Stimulated activated CD8-positive, alpha-beta memory T cell treated with anti-CD3 and anti-CD28 coated beads, Interleukin-2, amount 100 ng/mL, for 48 hours (primary cell): ENCODE measurements around the gene POR.
"Not testable (repeated sequence)": the region's sequence is repeated elsewhere in the genome, so short reads cannot be mapped to it uniquely, and the experiment has no call there.

Experiments
- DNase-seq, 2 donors: peaks; one replicate each; pipeline ENCODE4 v3.0.0-alpha.2; 2020; ENCODE audit warnings: low read depth in 2 of 2

Gene POR

DNA sequence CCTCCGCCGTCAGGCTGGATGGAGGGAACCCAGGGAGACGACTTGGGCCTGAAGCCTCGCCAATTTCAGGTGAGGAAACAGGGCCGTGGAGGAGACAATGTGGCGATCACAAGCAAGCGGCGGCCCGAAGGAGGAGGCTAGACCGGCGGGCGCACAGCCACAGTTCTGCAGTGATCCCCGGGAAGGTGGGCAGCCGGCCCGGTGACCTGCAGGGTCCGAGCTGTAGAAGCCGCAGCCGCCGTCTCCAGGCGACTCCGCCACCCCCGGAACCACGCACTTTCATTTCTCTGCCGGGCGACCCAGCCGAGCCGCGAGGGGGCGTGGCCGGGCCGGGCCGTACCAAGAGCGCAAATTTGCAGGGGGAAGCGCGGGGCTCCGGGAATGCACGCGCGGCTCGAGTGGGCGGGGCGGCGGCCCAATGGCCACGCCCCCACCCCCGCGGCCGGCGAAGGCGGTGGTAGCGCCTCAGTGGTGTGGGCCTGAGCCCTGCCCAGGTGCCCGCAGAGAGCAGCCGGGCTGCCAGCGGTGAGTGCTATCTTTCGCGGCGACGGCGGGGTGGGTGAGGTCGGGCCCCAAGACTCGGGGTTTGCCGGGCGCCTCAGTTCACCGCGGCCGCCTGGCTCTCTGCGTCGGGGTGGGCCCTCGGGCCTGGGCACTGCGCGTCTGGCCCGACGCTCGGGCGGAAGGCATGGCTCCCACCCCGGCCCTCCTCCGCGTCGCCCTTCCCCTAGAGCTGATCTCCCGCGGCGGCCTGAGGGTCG, at the start of gene POR:
POR (plus strand) TSS at position 501 of the 761 bp plus-strand sequence. CDS start 38,847 bp downstream, outside the sequence.
- peak; percentile 94 to 95 for DNase-seq

DNA sequence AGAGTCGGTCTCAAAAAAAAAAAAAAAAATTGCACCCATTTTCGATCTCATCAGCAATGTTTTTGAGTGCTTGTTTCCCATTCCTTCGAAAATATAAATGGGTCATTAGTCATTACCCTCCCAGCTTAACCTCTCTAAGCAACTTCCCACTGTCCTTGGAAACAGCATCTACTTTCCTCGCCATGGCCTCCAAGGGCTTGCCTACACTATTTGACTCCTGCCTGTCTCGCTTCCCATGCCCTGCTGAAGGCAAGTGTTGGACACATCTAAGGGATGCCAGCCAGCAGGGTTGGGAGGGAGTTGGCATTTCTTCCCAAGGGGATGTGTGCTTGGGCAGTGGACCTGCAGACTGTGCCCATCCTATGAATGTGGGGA, 48.9 kb upstream of the POR start:
- no peak for DNase-seq

DNA sequence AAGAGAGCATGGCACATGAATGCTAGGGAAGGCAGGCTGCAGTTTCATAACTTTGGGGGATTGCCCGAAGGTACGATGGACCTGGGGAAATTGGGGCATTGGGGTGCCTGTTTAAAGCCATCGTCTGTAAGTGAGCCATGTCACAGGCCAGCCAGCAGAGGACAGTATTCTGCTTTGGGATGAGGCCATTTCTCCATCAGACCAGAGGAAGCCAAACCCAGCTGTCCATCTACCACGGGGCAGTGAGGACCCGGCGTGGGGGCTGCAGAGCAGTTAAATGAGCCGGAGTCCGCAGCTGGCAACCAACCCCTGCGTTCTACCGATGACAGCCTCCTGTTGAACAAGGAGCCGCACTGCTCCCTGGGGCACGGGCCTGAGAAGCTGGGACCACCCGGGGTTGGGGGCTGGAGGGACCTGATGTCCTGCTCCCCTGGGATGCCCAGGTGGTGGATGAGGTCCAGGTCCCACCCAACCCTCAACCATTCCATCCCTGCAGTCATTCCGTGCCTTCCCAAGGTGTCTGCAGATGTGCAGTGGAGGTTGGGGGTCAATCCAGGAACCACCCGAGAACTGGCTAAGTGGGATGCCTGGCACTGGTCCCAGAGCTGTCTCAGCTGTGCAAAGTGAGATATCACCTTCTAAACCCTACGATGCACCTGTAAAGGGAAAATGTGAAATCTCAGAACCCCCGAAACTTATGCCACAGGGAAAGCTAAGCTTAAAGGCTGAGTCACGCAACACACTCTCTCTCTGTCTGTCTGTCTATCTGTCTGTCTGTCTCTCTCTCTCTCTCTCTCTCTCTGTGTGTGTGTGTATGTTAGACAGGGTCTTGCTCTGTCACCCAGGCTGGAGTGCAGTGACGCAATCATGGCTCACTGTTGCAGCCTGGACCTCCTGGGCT, 48.2 kb upstream of the POR start:
- DNase-seq: peak in 1 of 2 donors; percentile 21

GRCh38 chr7:75867390-75867717, 47.6 kb upstream of the POR start:
- no peak for DNase-seq

DNA sequence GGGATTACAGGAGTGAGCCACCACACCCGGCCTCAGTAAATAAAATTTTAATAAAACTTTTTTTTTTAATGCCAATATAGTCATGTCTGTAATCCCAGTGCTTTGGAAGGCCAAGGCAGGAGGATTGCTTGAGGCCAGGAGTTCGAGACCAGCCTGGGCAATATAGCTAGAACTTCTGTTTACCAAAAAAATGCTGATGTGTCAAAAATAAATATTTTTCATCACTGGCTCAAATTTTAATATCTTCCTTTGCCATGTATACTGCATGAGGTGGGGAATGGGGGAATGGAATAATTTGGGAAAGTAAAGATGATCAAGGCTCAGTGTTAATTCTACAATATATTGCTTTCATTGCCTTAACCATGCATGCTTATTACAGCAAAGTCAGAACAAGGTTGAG, 46.8 kb upstream of the POR start:
- no peak for DNase-seq

DNA sequence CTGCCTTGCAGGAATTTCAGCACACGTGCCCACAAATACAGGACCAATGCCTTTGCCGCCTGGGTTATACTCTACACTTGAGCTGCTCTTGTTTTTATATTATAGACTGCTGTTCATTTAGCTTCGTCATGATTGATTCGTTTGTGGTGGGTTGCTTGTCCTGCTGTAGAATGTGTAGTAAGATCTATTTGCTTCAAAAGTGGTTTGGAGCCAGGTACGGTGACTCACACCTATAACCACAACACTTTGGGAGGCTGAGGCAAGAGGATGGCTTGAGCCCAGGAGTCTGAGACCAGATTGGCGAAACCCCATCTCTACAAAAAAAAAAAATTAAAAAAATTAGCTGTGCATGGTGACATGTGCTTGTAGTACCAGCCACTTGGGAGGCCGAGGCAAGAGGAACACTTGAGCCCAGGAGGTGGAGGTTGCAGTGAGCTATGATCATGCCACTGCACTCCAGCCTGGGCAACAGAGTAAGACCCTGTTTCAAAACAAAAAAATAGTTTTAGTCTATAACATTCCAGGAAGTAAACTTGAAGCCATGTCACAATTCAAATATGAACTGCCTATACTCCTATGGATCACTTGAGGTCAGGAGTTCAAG, 45.1 kb upstream of the POR start:
- DNase-seq: no peak

GRCh38 chr7:75870557-75871161, 44.3 kb upstream of the POR start:
- peak in 1 of 2 donors; percentile 15 for DNase-seq

GRCh38 chr7:75872073-75872782, 42.7 kb upstream of the POR start:
- no peak for DNase-seq

DNA sequence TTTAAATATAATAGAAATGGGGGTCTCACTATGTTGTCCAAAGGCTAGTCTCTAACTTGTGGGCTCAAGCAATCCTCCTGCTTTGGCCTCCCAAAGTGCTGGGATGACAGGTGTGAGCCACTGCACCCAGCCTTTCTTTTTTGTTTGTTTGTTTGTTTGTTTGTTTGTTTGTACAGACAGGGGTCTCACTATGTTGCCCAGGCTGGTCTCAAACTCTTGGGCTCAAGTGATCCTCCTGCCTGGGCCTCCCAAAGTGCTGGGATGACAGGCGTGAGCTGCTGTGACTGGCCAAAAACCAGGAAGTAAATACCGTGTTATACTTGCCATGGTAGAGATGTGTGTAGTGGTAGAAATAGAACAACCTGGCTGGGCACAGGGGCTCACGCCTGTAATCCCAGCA, 40.8 kb upstream of the POR start:
- DNase-seq: not testable (repeated sequence)

- DNase-seq: no peak
Observed at GRCh38 chr7:75875113-75876080, 39.6 kb upstream of the POR start.

GRCh38 chr7:75876126-75876881, 38.7 kb upstream of the POR start:
- DNase-seq: no peak

GRCh38 chr7:75878312-75878768, 36.6 kb upstream of the POR start:
- DNase-seq: no peak

GRCh38 chr7:75878769-75879611, 36.0 kb upstream of the POR start, which contains the start of gene RHBDD2:
RHBDD2 (plus strand) TSS chr7:75879034; CDS start chr7:75879083, 49 bp downstream.
- DNase-seq: peak; percentile 94 to 95

DNA sequence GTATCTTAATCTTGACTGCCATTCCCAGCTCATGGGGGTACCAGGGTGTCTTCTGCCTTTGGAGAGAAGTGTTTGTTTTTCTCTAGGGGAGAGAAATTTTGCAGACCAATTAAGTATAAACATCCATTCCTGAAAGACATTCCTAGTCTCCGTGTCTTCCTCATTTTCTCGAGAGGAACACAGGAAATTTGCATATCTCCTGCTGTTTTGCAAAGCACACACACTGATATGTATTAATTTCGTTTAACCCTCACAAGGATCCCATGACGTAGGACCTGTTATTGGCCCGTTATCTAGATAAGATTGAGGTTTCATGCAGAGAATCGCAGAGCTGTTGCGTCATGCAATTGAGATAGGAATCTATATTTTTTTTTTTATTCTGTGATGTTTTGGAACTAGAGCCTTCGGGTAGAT, 35.2 kb upstream of the POR start:
- DNase-seq: no peak

- no peak for DNase-seq
Observed at GRCh38 chr7:75880242-75880641, 34.7 kb upstream of the POR start.

GRCh38 chr7:75881436-75882095, 33.4 kb upstream of the POR start:
- no peak for DNase-seq

- not testable (repeated sequence) for DNase-seq
Observed at GRCh38 chr7:75883265-75883824, 31.6 kb upstream of the POR start.

GRCh38 chr7:75884476-75884875, 30.5 kb upstream of the POR start:
- no peak for DNase-seq
